Neuron (in vitro differentiated cells): ENCODE data around the gene OGT.
"Not testable (repeated sequence)": the region's sequence is repeated elsewhere in the genome, so short reads cannot be mapped to it uniquely, and the experiment has no call there.

Experiments used
- H2AFZ ChIP-seq: one replicate; pipeline ENCODE4 v1.6.1; 2013; ENCODE audit warnings: low read depth, mild to moderate bottlenecking, inconsistent platforms, low read length, moderate library complexity
- H3K27me3 ChIP-seq: one replicate; pipeline ENCODE4 v1.6.1; 2013; ENCODE audit warnings: low read length; ENCODE audit not compliant: insufficient read depth
- H3K36me3 ChIP-seq: one replicate; pipeline ENCODE4 v1.6.1; 2013; ENCODE audit warnings: low read length; ENCODE audit not compliant: insufficient read depth
- H3K4me1 ChIP-seq: one replicate; pipeline ENCODE4 v1.6.1; 2013; ENCODE audit warnings: low read length; ENCODE audit not compliant: insufficient read depth
- H3K4me3 ChIP-seq: 2 replicates; pipeline ENCODE4 v1.5.1; 2013; ENCODE audit warnings: mild to moderate bottlenecking, low read length, moderate library complexity
- H3K9me3 ChIP-seq: one replicate; pipeline ENCODE4 v1.6.1; 2013; ENCODE audit warnings: low read length

OGT gene

DNA sequence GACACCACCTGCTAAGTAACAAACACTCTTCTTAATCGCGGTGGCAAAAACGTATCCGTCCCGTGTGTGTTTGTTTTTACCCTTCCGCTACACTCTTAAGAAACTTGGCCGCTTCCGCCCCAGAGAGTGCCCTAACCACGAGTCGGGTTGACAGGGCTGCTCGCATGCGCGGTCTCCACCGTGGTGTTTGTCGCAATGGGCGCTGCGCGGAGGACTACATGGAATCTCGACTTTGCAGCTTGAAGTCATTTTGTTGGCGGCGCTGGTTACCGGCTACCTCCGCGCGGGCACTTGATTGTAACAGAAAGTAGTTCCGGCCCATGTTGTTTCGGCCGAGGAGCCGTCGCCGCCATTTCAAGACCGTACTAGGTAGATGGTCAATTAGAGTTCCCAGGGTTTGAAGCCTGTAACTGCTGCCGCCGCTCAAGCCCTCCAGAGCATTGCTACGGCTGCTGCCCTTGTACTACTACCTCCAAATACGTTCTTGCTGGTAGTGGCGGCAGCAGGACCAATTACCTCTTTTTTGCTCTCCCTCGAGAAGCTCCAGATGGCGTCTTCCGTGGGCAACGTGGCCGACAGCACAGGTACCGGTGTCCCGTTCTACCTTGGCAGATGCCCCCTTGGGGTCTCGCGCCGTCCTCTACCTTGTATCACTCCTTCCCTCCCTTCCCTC lies at the start of gene OGT:
OGT (plus strand) TSS at position 352 of the 673 bp plus-strand sequence; CDS start at position 548, 196 bp downstream.
- Histone ChIP-seq H2AFZ (peak within 1 kb of the TSS; percentile 66), H3K4me1 (peaks cover 13% of the 10 kb centered on the region), H3K4me3 (peak within 1 kb of the TSS; percentile 91), H3K27me3 (no peaks in the 10 kb centered on the region), H3K36me3 (peaks cover 4% of the 10 kb centered on the region), H3K9me3 (no peaks in the 10 kb centered on the region)

GRCh38 chrX:71487814-71488213 lies 45.1 kb upstream of the OGT start:
- H3K4me3 ChIP-seq: no peak overlapping the region
- peaks cover 2% of the 10 kb centered on the region for H3K9me3 ChIP-seq

GRCh38 chrX:71489540-71489939 lies 43.4 kb upstream of the OGT start:
- no peaks in the 10 kb centered on the region for H3K27me3 ChIP-seq
- H3K4me3 ChIP-seq: no peak overlapping the region
- peaks cover 2% of the 10 kb centered on the region for H3K9me3 ChIP-seq
- no peak overlapping the region for H2AFZ ChIP-seq
- no peaks in the 10 kb centered on the region for H3K36me3 ChIP-seq
- no peaks in the 10 kb centered on the region for H3K4me1 ChIP-seq

More at GRCh38 chrX:71487814-71488213, 45.1 kb upstream of the OGT start:
- Histone ChIP-seq H3K36me3 (no peaks in the 10 kb centered on the region), H3K4me1 (no peaks in the 10 kb centered on the region), H3K27me3 (no peaks in the 10 kb centered on the region), H2AFZ (no peak overlapping the region)

DNA sequence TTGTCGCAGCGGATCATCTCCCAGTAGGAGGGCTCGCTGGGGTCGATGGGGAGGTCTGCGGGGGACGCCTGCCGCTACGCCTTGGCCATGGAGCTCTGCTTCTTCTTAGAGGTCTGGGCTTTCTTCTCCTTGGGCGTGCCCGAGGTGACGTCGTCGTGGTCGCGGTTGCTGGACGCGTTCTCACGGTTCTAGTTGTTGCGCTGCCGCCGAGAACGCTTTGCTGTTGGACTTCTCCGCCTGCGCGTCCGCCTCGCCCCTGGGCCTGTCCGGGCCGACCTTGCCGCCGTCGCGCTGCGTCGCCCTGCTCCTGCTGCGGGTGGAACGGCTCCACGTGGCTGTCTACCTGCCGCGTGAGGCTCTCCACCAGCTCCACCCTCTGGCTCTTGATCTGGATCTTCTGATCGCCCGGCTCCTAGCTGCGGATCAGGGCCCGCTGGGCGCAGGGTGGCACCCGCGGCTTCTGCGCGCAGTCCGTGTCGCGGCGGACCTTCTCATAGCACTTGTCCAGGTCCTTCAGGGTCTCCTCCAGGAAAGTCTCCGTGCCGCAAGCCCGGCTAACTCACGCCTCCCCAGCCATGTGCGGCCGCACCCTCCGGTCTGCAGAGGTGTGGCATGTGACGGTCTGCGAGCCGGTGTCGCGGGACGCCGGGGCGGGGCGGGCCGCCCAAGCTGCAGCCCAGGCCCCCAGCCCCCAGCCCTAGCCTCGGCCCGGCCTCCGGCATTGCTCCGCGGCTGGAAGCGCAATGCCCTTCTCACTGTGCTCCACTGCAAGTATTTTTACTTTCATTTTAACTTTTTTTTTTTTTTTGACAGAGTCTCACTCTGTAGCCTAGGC lies 40.5 kb upstream of the OGT start:
- Histone ChIP-seq H3K4me1 (no peaks in the 10 kb centered on the region), H3K27me3 (no peaks in the 10 kb centered on the region), H3K36me3 (no peaks in the 10 kb centered on the region), H2AFZ (no peak overlapping the region), H3K9me3 (peaks cover 2% of the 10 kb centered on the region), H3K4me3 (no peak overlapping the region)

DNA sequence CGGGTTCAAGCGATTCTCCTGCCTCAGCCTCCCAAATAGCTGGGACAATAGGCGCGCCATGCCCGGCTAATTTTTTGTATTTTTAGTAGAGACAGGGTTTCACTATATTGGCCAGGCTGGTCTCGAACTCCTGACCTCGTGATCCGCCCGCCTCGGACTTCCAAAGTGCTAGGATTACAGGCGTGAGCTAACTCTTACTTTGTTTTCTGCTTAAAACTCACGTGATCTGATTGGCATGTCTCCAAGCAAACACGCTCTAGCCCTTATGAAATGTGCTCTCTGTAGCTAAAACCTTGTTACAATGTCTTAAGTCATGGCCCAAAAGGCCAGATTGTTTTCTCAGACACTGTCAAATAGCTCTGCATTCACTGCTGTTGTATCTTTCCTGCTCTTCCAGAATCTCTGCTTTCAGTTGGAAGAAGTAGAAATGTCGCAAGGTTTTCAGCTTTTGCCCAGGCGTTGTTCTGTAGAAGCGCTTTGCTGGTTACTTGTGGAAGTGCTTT lies 39.7 kb upstream of the OGT start:
- Histone ChIP-seq H3K9me3 (peaks cover 2% of the 10 kb centered on the region), H3K36me3 (no peaks in the 10 kb centered on the region), H3K27me3 (no peaks in the 10 kb centered on the region), H3K4me1 (no peaks in the 10 kb centered on the region), H2AFZ (no peak overlapping the region), H3K4me3 (no peak overlapping the region)

DNA sequence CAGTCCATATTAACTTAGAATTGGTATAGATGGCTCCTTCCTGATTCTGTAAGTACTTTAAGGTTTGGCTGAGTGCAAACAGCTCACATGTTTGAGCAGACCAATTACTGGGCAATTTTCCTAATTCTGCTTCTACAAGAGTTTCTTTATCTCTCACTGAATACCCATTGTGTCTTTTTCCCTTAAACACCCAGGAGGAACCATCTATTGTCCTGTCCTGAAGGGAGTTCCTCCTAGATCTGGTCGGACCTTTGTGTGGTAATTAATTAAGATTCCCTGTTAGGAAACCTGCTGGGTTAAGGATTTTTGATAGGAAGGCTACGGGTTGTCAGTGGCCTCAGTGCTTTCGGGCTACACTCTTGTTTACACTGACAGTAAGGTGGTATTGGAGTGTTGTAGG lies 36.9 kb upstream of the OGT start:
- H2AFZ ChIP-seq, H3K4me3 ChIP-seq, H3K4me1 ChIP-seq, H3K27me3 ChIP-seq, H3K36me3 ChIP-seq, H3K9me3 ChIP-seq: not testable (repeated sequence)

- Histone ChIP-seq H3K4me3 (no peak overlapping the region), H3K4me1 (no peaks in the 10 kb centered on the region), H3K36me3 (no peaks in the 10 kb centered on the region), H2AFZ (no peak overlapping the region), H3K9me3 (peaks cover 2% of the 10 kb centered on the region), H3K27me3 (no peaks in the 10 kb centered on the region)
Measured at GRCh38 chrX:71496476-71496875, 36.4 kb upstream of the OGT start.

GRCh38 chrX:71502080-71502479 lies 30.8 kb upstream of the OGT start:
- not testable (repeated sequence) for H2AFZ ChIP-seq, H3K4me3 ChIP-seq, H3K36me3 ChIP-seq, H3K27me3 ChIP-seq, H3K4me1 ChIP-seq, H3K9me3 ChIP-seq

- H3K27me3 ChIP-seq: no peaks in the 10 kb centered on the region
- no peak overlapping the region for H2AFZ ChIP-seq
- H3K4me3 ChIP-seq: no peak overlapping the region
- H3K9me3 ChIP-seq: no peaks in the 10 kb centered on the region
- H3K4me1 ChIP-seq: no peaks in the 10 kb centered on the region
- no peaks in the 10 kb centered on the region for H3K36me3 ChIP-seq
Measured at GRCh38 chrX:71504346-71504745, 28.6 kb upstream of the OGT start.

- no peak overlapping the region for H2AFZ ChIP-seq
- no peaks in the 10 kb centered on the region for H3K9me3 ChIP-seq
- H3K27me3 ChIP-seq: no peaks in the 10 kb centered on the region
- H3K36me3 ChIP-seq: no peaks in the 10 kb centered on the region
- no peaks in the 10 kb centered on the region for H3K4me1 ChIP-seq
- no peak overlapping the region for H3K4me3 ChIP-seq
Measured at GRCh38 chrX:71509289-71509688, 23.6 kb upstream of the OGT start.

GRCh38 chrX:71510161-71510560 lies 22.7 kb upstream of the OGT start:
- no peaks in the 10 kb centered on the region for H3K9me3 ChIP-seq
- H3K27me3 ChIP-seq: no peaks in the 10 kb centered on the region
- H3K36me3 ChIP-seq: no peaks in the 10 kb centered on the region
- H3K4me1 ChIP-seq: no peaks in the 10 kb centered on the region
- no peak overlapping the region for H2AFZ ChIP-seq
- H3K4me3 ChIP-seq: no peak overlapping the region

GRCh38 chrX:71513731-71514130 lies 19.2 kb upstream of the OGT start:
- H3K4me1 ChIP-seq, H2AFZ ChIP-seq, H3K9me3 ChIP-seq, H3K36me3 ChIP-seq, H3K4me3 ChIP-seq, H3K27me3 ChIP-seq: not testable (repeated sequence)

GRCh38 chrX:71514367-71515037 lies 18.4 kb upstream of the OGT start:
- H3K36me3 ChIP-seq: no peaks in the 10 kb centered on the region
- no peaks in the 10 kb centered on the region for H3K9me3 ChIP-seq
- no peaks in the 10 kb centered on the region for H3K27me3 ChIP-seq
- H3K4me3 ChIP-seq: no peak overlapping the region
- no peak overlapping the region for H2AFZ ChIP-seq
- H3K4me1 ChIP-seq: no peaks in the 10 kb centered on the region
